ENCODE results near the gene CSRNP3.

DNA sequence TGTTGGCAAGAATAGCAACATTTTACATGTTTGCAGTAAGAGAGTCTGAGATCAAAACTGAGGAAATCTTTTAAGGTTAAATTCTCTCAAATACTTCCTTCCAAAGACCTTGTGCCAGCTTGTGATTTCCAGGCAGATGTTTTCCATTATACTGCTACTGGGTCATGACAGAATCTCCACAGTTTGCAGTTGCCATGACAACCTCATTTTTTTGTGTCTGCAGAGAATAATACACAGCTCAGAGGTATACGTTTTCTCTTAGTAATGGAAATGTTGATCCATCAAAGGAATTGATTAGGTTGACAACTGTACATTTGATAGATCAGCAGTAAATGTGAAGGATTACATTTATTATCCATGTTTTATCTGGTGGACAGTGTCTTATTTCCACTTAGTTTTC lies 29.1 kb upstream of the CSRNP3 start:
- no peak for TF ChIP-seq POLR2A (IDR thresholded peaks at IDR 0.05)
- TF ChIP-seq, protein P1, sequence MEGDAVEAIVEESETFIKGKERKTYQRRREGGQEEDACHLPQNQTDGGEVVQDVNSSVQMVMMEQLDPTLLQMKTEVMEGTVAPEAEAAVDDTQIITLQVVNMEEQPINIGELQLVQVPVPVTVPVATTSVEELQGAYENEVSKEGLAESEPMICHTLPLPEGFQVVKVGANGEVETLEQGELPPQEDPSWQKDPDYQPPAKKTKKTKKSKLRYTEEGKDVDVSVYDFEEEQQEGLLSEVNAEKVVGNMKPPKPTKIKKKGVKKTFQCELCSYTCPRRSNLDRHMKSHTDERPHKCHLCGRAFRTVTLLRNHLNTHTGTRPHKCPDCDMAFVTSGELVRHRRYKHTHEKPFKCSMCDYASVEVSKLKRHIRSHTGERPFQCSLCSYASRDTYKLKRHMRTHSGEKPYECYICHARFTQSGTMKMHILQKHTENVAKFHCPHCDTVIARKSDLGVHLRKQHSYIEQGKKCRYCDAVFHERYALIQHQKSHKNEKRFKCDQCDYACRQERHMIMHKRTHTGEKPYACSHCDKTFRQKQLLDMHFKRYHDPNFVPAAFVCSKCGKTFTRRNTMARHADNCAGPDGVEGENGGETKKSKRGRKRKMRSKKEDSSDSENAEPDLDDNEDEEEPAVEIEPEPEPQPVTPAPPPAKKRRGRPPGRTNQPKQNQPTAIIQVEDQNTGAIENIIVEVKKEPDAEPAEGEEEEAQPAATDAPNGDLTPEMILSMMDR (IDR thresholded peaks at IDR 0.05) = no peak
